ENCODE measurements around the gene HNF1A. TPM values are rescaled to one million over a fixed set of nuclear protein-coding genes. Genes with fewer than 3 reads are reported as not detected.
A peak's percentile ranks its signal among the peaks of the same experiment; 100 is the strongest.

HNF1A gene
- total and polyA plus RNA-seq, 9 of the 15 experiments (the other 6 are each of a cell fraction or from before 2014, with no cell fraction given) = not detected

GRCh38 chr12:120943482-120943881, 34.9 kb upstream of the HNF1A start:
- Histone ChIP-seq H3K27me3 (ENCODE audit: control insufficient read depth in 2 of 2, insufficient read depth in 2 of 2, low read length in 2 of 2) (0 out of 5 replicates have a peak, but pooled peaks cover 0 to 5% of the 10 kb centered on the region in 2 experiments), H2AFZ (ENCODE audit: low read depth, low read length) (no peak overlapping the region), H3K9me1 (ENCODE audit: control insufficient read depth, insufficient read depth, low read length) (no peaks in the 10 kb centered on the region), H4K20me1 (replicated peaks; ENCODE audit: control insufficient read depth, insufficient read depth, low read length) (no peaks in the 10 kb centered on the region), H3K4me1 (replicated peaks in 1 of 2; ENCODE audit: control insufficient read depth in 2 of 2, insufficient read depth in 2 of 2, low read length in 2 of 2) (peaks cover 3 to 6% of the 10 kb centered on the region in 2 experiments; a peak in 2 of 5 replicates), H3K36me3 (ENCODE audit: control insufficient read depth, insufficient read depth, low read length) (no peaks in the 10 kb centered on the region), H3K4me2 (ENCODE audit: insufficient read depth, low read length) (no peak overlapping the region), H3K9me3 (replicated peaks; ENCODE audit: control insufficient read depth, insufficient read depth, low read depth, low read length) (no peaks in the 10 kb centered on the region), H3K9ac (ENCODE audit: insufficient read depth in 1 of 2, low read depth in 2 of 2, low read length in 2 of 2) (no peak overlapping the region), H3K27ac (ENCODE audit: extremely low read depth, low read depth, low read length) (no peak overlapping the region), H3K4me3 (no peak overlapping the region), H3K79me2 (ENCODE audit: control insufficient read depth, insufficient read depth, low read length) (no peaks in the 10 kb centered on the region)
- FAIRE-seq = no peak
- 31% methylated on average over 3 of the region's 3 CpGs for WGBS (ENCODE audit: insufficient coverage, low coverage, missing lambda C conversion rate)
- no peak for ATAC-seq
- CTCF ChIA-PET (ENCODE audit: low intra/inter-chr PET ratio) = no interaction called here
- in situ Hi-C loops (cut with MboI) = no loop called here
- intact Hi-C loops (cut with micrococcal nuclease) = no loop called here
- no TSS peak for BruUV-seq (replicated peaks)
- POLR2A ChIA-PET = no interaction called here
- DNase-seq (ENCODE audit: extremely low read depth in 1 of 4, low spot score in 3 of 4) = no peak
- TF ChIP-seq MTA2 (IDR thresholded peaks at IDR 0.05; ENCODE audit: low read depth) = no peak
- TF ChIP-seq RBM34 (IDR thresholded peaks at IDR 0.05; ENCODE audit: borderline replicate concordance, insufficient read depth, low read length) = no peak
- no peak for TF ChIP-seq HCFC1 (IDR thresholded peaks at IDR 0.05; ENCODE audit: low read depth, low read length)
- TF ChIP-seq ZNF384 (IDR thresholded peaks at IDR 0.05; ENCODE audit: low read depth, low read length) = peak; percentile 53; the same call in 1 of the 2 replicates
- no peak for TF ChIP-seq GTF3C2 (IDR thresholded peaks at IDR 0.05; ENCODE audit: borderline replicate concordance, extremely low read depth, insufficient read length)
- no peak for TF ChIP-seq FOXP1 (CRISPR knock-in tag; IDR thresholded peaks at IDR 0.05)
- TF ChIP-seq KDM2B (CRISPR knock-in tag; IDR thresholded peaks at IDR 0.05) = no peak
- no peak for TF ChIP-seq ZNF316 (IDR thresholded peaks at IDR 0.05)
- TF ChIP-seq ZBTB26 (CRISPR knock-in tag; IDR thresholded peaks at IDR 0.05) = no peak
- TF ChIP-seq DNMT1 (IDR thresholded peaks at IDR 0.05) = no peak
- TF ChIP-seq ZNF431 (CRISPR knock-in tag; IDR thresholded peaks at IDR 0.05) = no peak
- no peak for TF ChIP-seq TAF1 (IDR thresholded peaks at IDR 0.05; ENCODE audit: control insufficient read depth, extremely low read depth, insufficient read depth, low read length, severe bottlenecking)
- TF ChIP-seq TBL1XR1 (IDR thresholded peaks at IDR 0.05; ENCODE audit: low read length in 2 of 2) = no peak
- TF ChIP-seq GABPA (tag; conservative IDR thresholded peaks at IDR 0.05; ENCODE audit: low read depth) = no peak
- peak; percentile 72 for TF ChIP-seq PKNOX1 (IDR thresholded peaks at IDR 0.05)
- no peak for TF ChIP-seq COPS2 (conservative IDR thresholded peaks at IDR 0.05)
- TF ChIP-seq ERF (CRISPR knock-in tag; IDR thresholded peaks at IDR 0.05) = no peak
- TF ChIP-seq CREB3 (tag; conservative IDR thresholded peaks at IDR 0.05; ENCODE audit: low read depth) = no peak
- TF ChIP-seq MEIS2 (IDR thresholded peaks at IDR 0.05; ENCODE audit: partially characterized antibody) = peak; percentile 31

Measured in K562 (cell line).